Suprapubic skin (tissue), 4 donors: ENCODE results near the gene NEUROD2. TPM values are rescaled to one million over a fixed set of nuclear protein-coding genes. Genes with fewer than 3 reads are reported as not detected.

Source experiments
- DNase-seq, 2 donors: peaks; one replicate each; pipeline ENCODE4 v3.0.0-alpha.2; 2019; ENCODE audit warnings: low spot score in 2 of 2
- H3K27ac ChIP-seq: fragments of 200-600 bp; sonication (generic); one replicate; pipeline ENCODE4 v1.5.1; 2019
- H3K27me3 ChIP-seq: fragments of 200-600 bp; sonication (generic); one replicate; pipeline ENCODE4 v1.5.1; 2019
- H3K36me3 ChIP-seq: fragments of 200-600 bp; sonication (generic); one replicate; pipeline ENCODE4 v1.5.1; 2019
- H3K4me1 ChIP-seq: fragments of 200-600 bp; sonication (generic); one replicate; pipeline ENCODE4 v1.5.1; 2019
- H3K4me3 ChIP-seq: fragments of 200-600 bp; sonication (generic); one replicate; pipeline ENCODE4 v1.5.1; 2019; ENCODE audit warnings: mild to moderate bottlenecking
- H3K9me3 ChIP-seq: fragments of 200-600 bp; sonication (generic); one replicate; pipeline ENCODE4 v1.5.1; 2019
- EP300 ChIP-seq: sonication (generic); formaldehyde crosslinking; IDR thresholded peaks from one replicate; pipeline ENCODE4 v1.6.1; 2017; ENCODE audit warnings: antibody characterized with exemption
- POLR2A ChIP-seq, 2 donors: fragments of 450-650 bp; IDR thresholded peaks; one replicate each; pipeline ENCODE4 v1.6.1; 2017; ENCODE audit warnings: antibody characterized with exemption in 2 of 2, mild to moderate bottlenecking in 2 of 2, moderate library complexity in 2 of 2
- POLR2AphosphoS5 ChIP-seq, 3 donors: sonication (generic); formaldehyde crosslinking; IDR thresholded peaks; one replicate each; pipeline ENCODE4 v1.6.1; 2017; ENCODE audit warnings: antibody characterized with exemption in 3 of 3
- WGBS: methylation state at CpG from one replicate; pipeline ENCODE4 v1.1.5; 2018; 5-methylcytosine and 5-hydroxymethylcytosine counted together
- total RNA-seq, 4 donors: library from RNA; depleted of rRNA; stranded (reverse); fragments of >200 nt; gene quantifications; one replicate each; pipeline ENCODE4 v1.1.0, GENCODE V29; 2016
- TF ChIP-seq, protein P1 (sequence below), 2 donors: fragments of 200-600 bp in 1 of 2; fragments of 450-650 bp in 1 of 2; sonication (generic) in 1 of 2; IDR thresholded peaks; one replicate each; pipeline ENCODE4 v1.5.1; 2016 to 2019; ENCODE audit warnings: antibody characterized with exemption in 2 of 2, mild to moderate bottlenecking in 1 of 2, moderate library complexity in 1 of 2

NEUROD2 gene
- total RNA-seq, 4 donors from 2014 or later: not detected

GRCh38 chr17:39651923-39652586 is 44.3 kb upstream of the NEUROD2 start:
- TF ChIP-seq, protein P1, sequence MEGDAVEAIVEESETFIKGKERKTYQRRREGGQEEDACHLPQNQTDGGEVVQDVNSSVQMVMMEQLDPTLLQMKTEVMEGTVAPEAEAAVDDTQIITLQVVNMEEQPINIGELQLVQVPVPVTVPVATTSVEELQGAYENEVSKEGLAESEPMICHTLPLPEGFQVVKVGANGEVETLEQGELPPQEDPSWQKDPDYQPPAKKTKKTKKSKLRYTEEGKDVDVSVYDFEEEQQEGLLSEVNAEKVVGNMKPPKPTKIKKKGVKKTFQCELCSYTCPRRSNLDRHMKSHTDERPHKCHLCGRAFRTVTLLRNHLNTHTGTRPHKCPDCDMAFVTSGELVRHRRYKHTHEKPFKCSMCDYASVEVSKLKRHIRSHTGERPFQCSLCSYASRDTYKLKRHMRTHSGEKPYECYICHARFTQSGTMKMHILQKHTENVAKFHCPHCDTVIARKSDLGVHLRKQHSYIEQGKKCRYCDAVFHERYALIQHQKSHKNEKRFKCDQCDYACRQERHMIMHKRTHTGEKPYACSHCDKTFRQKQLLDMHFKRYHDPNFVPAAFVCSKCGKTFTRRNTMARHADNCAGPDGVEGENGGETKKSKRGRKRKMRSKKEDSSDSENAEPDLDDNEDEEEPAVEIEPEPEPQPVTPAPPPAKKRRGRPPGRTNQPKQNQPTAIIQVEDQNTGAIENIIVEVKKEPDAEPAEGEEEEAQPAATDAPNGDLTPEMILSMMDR (IDR thresholded peaks at IDR 0.05): no peak
- TF ChIP-seq POLR2AphosphoS5 (IDR thresholded peaks at IDR 0.05) (no peak), EP300 (no peak), POLR2A (IDR thresholded peaks at IDR 0.05) (no peak)
- H3K27ac ChIP-seq: no peak overlapping the region
- WGBS: 61% methylated on average over 8 of the region's 8 CpGs
- H3K27me3 ChIP-seq: no peaks in the 10 kb centered on the region
- DNase-seq: no peak
- peaks cover 18% of the 10 kb centered on the region for H3K36me3 ChIP-seq
- no peaks in the 10 kb centered on the region for H3K9me3 ChIP-seq
- no peak overlapping the region for H3K4me3 ChIP-seq
- peaks cover 25% of the 10 kb centered on the region for H3K4me1 ChIP-seq

DNA sequence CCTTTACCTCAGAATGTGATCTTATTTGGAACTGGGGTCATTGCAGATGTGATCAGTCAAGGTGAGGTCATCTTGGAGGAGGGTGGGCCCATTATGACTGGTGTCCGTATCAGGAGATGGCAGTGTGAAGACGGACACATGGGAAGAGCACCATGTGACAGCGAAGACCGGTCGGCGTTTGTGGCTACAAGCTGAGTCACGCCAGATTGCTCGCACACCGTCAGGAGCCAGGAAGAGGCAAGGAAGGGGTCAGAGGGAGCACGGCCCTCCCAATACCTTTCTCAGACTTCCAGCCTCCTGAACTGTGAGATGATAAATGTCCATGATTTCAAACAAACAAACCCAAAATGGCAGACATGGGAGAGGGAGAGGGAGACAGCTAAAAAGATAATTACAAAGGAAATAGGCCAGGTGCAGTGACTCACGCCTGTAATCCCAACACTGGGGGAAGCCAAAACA is 42.4 kb upstream of the NEUROD2 start:
- DNase-seq: no peak
- no peaks in the 10 kb centered on the region for H3K27me3 ChIP-seq
- 84% methylated on average over 11 of the region's 11 CpGs for WGBS
- H3K9me3 ChIP-seq: no peaks in the 10 kb centered on the region
- peaks cover 4% of the 10 kb centered on the region for H3K36me3 ChIP-seq
- no peak for TF ChIP-seq EP300
- TF ChIP-seq, protein P1 (IDR thresholded peaks at IDR 0.05): no peak
- no peak for TF ChIP-seq POLR2A (IDR thresholded peaks at IDR 0.05)
- TF ChIP-seq POLR2AphosphoS5 (IDR thresholded peaks at IDR 0.05): no peak
- H3K27ac ChIP-seq: no peak overlapping the region
- H3K4me1 ChIP-seq: peaks cover 25% of the 10 kb centered on the region
- H3K4me3 ChIP-seq: no peak overlapping the region

GRCh38 chr17:39648616-39649366 is 41.1 kb upstream of the NEUROD2 start:
- no peak overlapping the region for H3K27ac ChIP-seq
- H3K4me1 ChIP-seq: peaks cover 27% of the 10 kb centered on the region
- DNase-seq: no peak
- no peak overlapping the region for H3K4me3 ChIP-seq
- no peaks in the 10 kb centered on the region for H3K36me3 ChIP-seq
- WGBS: 77% methylated on average over 15 of the region's 15 CpGs
- no peaks in the 10 kb centered on the region for H3K9me3 ChIP-seq
- TF ChIP-seq POLR2A (IDR thresholded peaks at IDR 0.05) (no peak), EP300 (no peak), POLR2AphosphoS5 (IDR thresholded peaks at IDR 0.05) (no peak)
- TF ChIP-seq, protein P1 (IDR thresholded peaks at IDR 0.05): no peak
- no peaks in the 10 kb centered on the region for H3K27me3 ChIP-seq

DNA sequence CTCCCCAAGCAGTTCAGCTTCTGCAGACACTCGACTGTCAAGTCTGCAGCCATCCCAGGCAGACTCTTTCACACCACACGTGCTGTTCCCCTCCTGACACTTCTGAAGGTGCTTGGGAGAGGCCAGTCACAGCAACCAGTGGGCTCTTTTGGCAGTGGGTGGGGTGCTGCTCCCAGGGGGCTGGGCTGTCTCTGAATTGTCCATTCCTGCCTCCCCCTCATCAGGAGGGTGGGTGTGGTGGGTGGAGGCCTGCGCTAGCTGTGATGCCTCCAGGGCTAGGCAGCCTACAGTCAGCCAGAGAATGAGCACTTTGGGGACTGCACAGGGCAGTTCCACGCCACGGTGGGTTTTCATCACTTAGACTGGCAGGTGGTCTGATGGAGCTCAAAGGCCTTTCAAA is 39.5 kb upstream of the NEUROD2 start:
- H3K9me3 ChIP-seq: no peaks in the 10 kb centered on the region
- H3K36me3 ChIP-seq: no peaks in the 10 kb centered on the region
- no peak overlapping the region for H3K27ac ChIP-seq
- TF ChIP-seq POLR2A (IDR thresholded peaks at IDR 0.05) (no peak), POLR2AphosphoS5 (IDR thresholded peaks at IDR 0.05) (no peak), EP300 (no peak)
- TF ChIP-seq, protein P1 (IDR thresholded peaks at IDR 0.05): no peak
- H3K4me1 ChIP-seq: peaks cover 31% of the 10 kb centered on the region
- H3K4me3 ChIP-seq: no peak overlapping the region
- WGBS: 58% methylated on average over 4 of the region's 5 CpGs
- H3K27me3 ChIP-seq: no peaks in the 10 kb centered on the region
- no peak for DNase-seq

DNA sequence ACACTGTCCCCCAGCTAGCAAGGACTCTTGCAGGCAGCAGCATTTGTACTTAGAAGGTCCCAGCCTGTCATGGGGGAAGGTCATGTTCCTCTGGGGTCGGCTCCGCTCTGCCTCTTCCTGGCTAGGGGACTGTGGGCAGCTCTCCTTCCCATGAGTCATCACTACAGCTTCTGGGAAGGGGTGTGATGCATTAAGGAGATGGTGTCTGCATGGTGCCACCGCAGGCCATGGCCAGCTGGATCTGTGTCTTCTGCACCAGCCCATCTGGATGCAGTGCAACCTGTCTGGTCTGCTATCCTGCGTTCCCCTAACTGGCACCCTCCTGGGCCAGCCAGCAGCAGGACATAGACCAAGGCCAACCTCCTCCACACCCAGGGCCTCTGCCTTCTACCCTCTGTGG is 35.6 kb upstream of the NEUROD2 start:
- no peak overlapping the region for H3K27ac ChIP-seq
- H3K27me3 ChIP-seq: no peaks in the 10 kb centered on the region
- no peak overlapping the region for H3K4me3 ChIP-seq
- TF ChIP-seq POLR2A (IDR thresholded peaks at IDR 0.05): no peak
- TF ChIP-seq POLR2AphosphoS5 (IDR thresholded peaks at IDR 0.05): no peak
- TF ChIP-seq, protein P1 (IDR thresholded peaks at IDR 0.05): no peak
- no peak for TF ChIP-seq EP300
- WGBS: 49% methylated on average over 4 of the region's 4 CpGs
- H3K36me3 ChIP-seq: no peaks in the 10 kb centered on the region
- H3K9me3 ChIP-seq: no peaks in the 10 kb centered on the region
- no peak for DNase-seq
- H3K4me1 ChIP-seq: peaks cover 57% of the 10 kb centered on the region
